Heart left ventricle (tissue), 16 donors: ENCODE data around the gene STK24. TPM values are rescaled to one million over a fixed set of nuclear protein-coding genes. Genes with fewer than 3 reads are reported as not detected.

Experiments used
- ATAC-seq, 4 donors: fragments of 200-7000 bp; cut with Tn5 transposase; one replicate each; pipeline ENCODE4 v1.9.1; 2020 to 2022; ENCODE audit warnings: moderate library complexity in 4 of 4, mild to moderate bottlenecking in 3 of 4, moderate number of reproducible peaks in 1 of 4
- DNase-seq, 5 donors: peaks; one replicate each; pipeline ENCODE4 v3.0.0-alpha.2; 2020
- H3K27ac ChIP-seq, 12 donors: fragments of 200-600 bp; sonication (generic) in 4 of 12; one replicate each; pipeline versions ENCODE4 v1.5.0 to v1.8.0; 2016 to 2022; ENCODE audit warnings: mild to moderate bottlenecking in 2 of 12
- H3K27me3 ChIP-seq, 9 donors: fragments of 200-600 bp; sonication (generic) in 2 of 9; one replicate each; pipeline versions ENCODE4 v1.5.1 to v1.8.0; 2016 to 2022; ENCODE audit warnings: mild to moderate bottlenecking in 3 of 9
- H3K36me3 ChIP-seq, 9 donors: fragments of 200-600 bp; sonication (generic) in 2 of 9; one replicate each; pipeline versions ENCODE4 v1.5.0 to v1.8.0; 2018 to 2022; ENCODE audit warnings: mild to moderate bottlenecking in 2 of 9
- H3K4me1 ChIP-seq, 12 donors: fragments of 200-600 bp; sonication (generic) in 4 of 12; one replicate each; pipeline versions ENCODE4 v1.5.0 to v1.8.0; 2016 to 2022; ENCODE audit warnings: mild to moderate bottlenecking in 3 of 12
- H3K4me3 ChIP-seq, 12 donors: fragments of 200-600 bp; sonication (generic) in 4 of 12; one replicate each; pipeline versions ENCODE4 v1.5.0 to v1.8.0; 2017 to 2022; ENCODE audit warnings: mild to moderate bottlenecking in 9 of 12, moderate library complexity in 4 of 12
- H3K9me3 ChIP-seq, 12 donors: fragments of 200-600 bp; sonication (generic) in 4 of 12; one replicate each; pipeline versions ENCODE4 v1.5.0 to v1.8.0; 2016 to 2022; ENCODE audit warnings: mild to moderate bottlenecking in 1 of 12
- CTCF ChIP-seq, 12 donors: fragments of 200-600 bp; sonication (generic) in 4 of 12; IDR thresholded peaks; one replicate each; pipeline versions ENCODE4 v1.5.0 to v1.8.0; 2018 to 2022; ENCODE audit warnings: antibody characterized with exemption in 12 of 12, mild to moderate bottlenecking in 5 of 12
- POLR2A ChIP-seq, 2 donors: fragments of 450-650 bp; IDR thresholded peaks; one replicate each; pipeline ENCODE4 v1.6.1; 2017; ENCODE audit warnings: antibody characterized with exemption in 2 of 2, mild to moderate bottlenecking in 2 of 2, moderate library complexity in 2 of 2
- WGBS, 4 donors: extraction: QIAGEN DNeasy Blood & Tissue Kit in 2 of 4; methylation state at CpG; one replicate each; pipeline versions ENCODE4 v1.1.5 to v1.1.7; 2013 to 2018; 5-methylcytosine and 5-hydroxymethylcytosine counted together
- intact Hi-C, 10 donors: fragments of 100-400 bp; cut with DNase I; formaldehyde crosslinking; loops; one replicate each; pipeline versions ENCODE4 v1.11.1 to v1.14.2; 2022
- polyA plus RNA-seq, 2 donors: library from polyadenylated mRNA; stranded (reverse); fragments of 200-250 nt; gene quantifications; one replicate each; pipeline ENCODE4 v1.2.3, GENCODE V29; 2013
- total RNA-seq, 9 donors: library from RNA; depleted of rRNA in 2 of 9; stranded (reverse); fragments of >200 nt in 2 of 9; fragmentation: NEBNext Ultra II Directional in 3 of 9; extraction: Animal tissue kit (Norgen Biotek cat#: 25700) in 3 of 9; gene quantifications; one replicate each; pipeline versions ENCODE4 v1.1.0 to v1.2.4, GENCODE V29; 2016 to 2023
- donor health status: ischemic (EF 13 %, LVEDD 7.1; RV severe dilation, severe dysfunction).
- donor health status: healthy with polysubstance abuse.
- donor health status: DM: no; HTN: yes; CAD: no.
- donor health status: DM: no; HTN: no; CAD: no.
- donor health status: ischemic (EF 25% LVEDD 6.9; RV normal size, moderate dysfunction).
- donor health status: ischemic (EF 25% LVEDD 5.7; RV mildly dilated, moderate dysfunction).
- donor health status: healthy.
- donor health status: DM: yes; HTN: yes; CAD: no.
- donor health status: ischemic (EF 35%, LVEDD 5.7; RV mildly dilated, moderate dysfunction).
- donor health status: nonischemic (EF 11% LVEDD 7.7; RV severe dilation, severe dysfunction).
- donor health status: DM: yes; HTN: yes; CAD: no.
- donor health status: PGD.
- donor health status: ischemic (EF 29% LVEDD 5.4; RV normal size, mild dysfunction).
- donor health status: nonischemic (EF 23%, LVEDD 6.1; RV moderate dilation, normal function).

The STK24 gene
- total and polyA plus RNA-seq, 11 donors: 26.6 to 82.6 (median 59.6) TPM

- Histone ChIP-seq H3K27ac (peak overlapping the region in 3 of 12 donors; percentile 7 to 52 (median 11)), H3K9me3 (no peaks in the 10 kb centered on the region), H3K36me3 (peaks cover 0 to 4% (median 0%) of the 10 kb centered on the region in 9 donors), H3K4me1 (peaks cover 6 to 95% (median 71%) of the 10 kb centered on the region in 12 donors), H3K27me3 (no peaks in the 10 kb centered on the region), H3K4me3 (no peak overlapping the region)
- intact Hi-C loops: loop anchor here in 2 of 10 donors (5.0 kb wide), 2 partner anchors 38 to 42 kb away; partner anchors contain the start of gene STK24 (in 1 of the 2)
- ATAC-seq: peak in 1 of 4 donors; percentile 9
- WGBS, 4 donors: 63 to 74% (median 66%) methylated on average over 7 of the region's 7 CpGs
- DNase-seq: no peak
- TF ChIP-seq POLR2A (IDR thresholded peaks at IDR 0.05) (no peak), CTCF (IDR thresholded peaks at IDR 0.05) (no peak)
Measured at GRCh38 chr13:98539666-98540065, 37.2 kb downstream of the STK24 start.

- Histone ChIP-seq H3K9me3 (no peaks in the 10 kb centered on the region), H3K36me3 (peaks cover 0 to 4% (median 0%) of the 10 kb centered on the region in 9 donors), H3K27ac (peak overlapping the region in 1 of 12 donors; percentile 11), H3K4me1 (peaks cover 6 to 91% (median 66%) of the 10 kb centered on the region in 12 donors), H3K27me3 (no peaks in the 10 kb centered on the region), H3K4me3 (no peak overlapping the region)
- DNase-seq (no peak), ATAC-seq (no peak)
- 93 to 98% (median 96%) methylated on average over 8 of the region's 8 CpGs for WGBS, 4 donors
- no peak for TF ChIP-seq CTCF (IDR thresholded peaks at IDR 0.05)
- TF ChIP-seq POLR2A (IDR thresholded peaks at IDR 0.05): no peak
- intact Hi-C loops: no loop called here
Measured at GRCh38 chr13:98538876-98539275, 38.0 kb downstream of the STK24 start.

GRCh38 chr13:98537740-98538139 lies 39.2 kb downstream of the STK24 start:
- ATAC-seq (no peak), DNase-seq (no peak)
- Histone ChIP-seq H3K4me3 (no peak overlapping the region), H3K27me3 (no peaks in the 10 kb centered on the region), H3K36me3 (peaks cover 0 to 4% (median 0%) of the 10 kb centered on the region in 9 donors), H3K9me3 (no peaks in the 10 kb centered on the region), H3K27ac (no peak overlapping the region), H3K4me1 (peaks cover 4 to 90% (median 59%) of the 10 kb centered on the region in 12 donors)
- TF ChIP-seq CTCF (IDR thresholded peaks at IDR 0.05) (no peak), POLR2A (IDR thresholded peaks at IDR 0.05) (no peak)
- WGBS, 4 donors: 87 to 98% (median 92%) methylated on average over 2 to 6 of the region's 6 CpGs
- intact Hi-C loops: no loop called here

GRCh38 chr13:98537306-98537705 lies 39.6 kb downstream of the STK24 start:
- WGBS, 4 donors: 89 to 94% (median 93%) methylated on average over 10 to 14 of the region's 14 CpGs
- no peaks in the 10 kb centered on the region for H3K9me3 ChIP-seq
- ATAC-seq (peak in 1 of 4 donors; percentile 7), DNase-seq (no peak)
- H3K36me3 ChIP-seq: peaks cover 0 to 4% (median 0%) of the 10 kb centered on the region in 9 donors
- no peak overlapping the region for H3K4me3 ChIP-seq
- TF ChIP-seq POLR2A (IDR thresholded peaks at IDR 0.05) (no peak), CTCF (IDR thresholded peaks at IDR 0.05) (no peak)
- peaks cover 0 to 86% (median 54%) of the 10 kb centered on the region in 12 donors for H3K4me1 ChIP-seq
- no peaks in the 10 kb centered on the region for H3K27me3 ChIP-seq
- no peak overlapping the region for H3K27ac ChIP-seq
- intact Hi-C loops: no loop called here
